UCSD-AML1 (cell line): ENCODE measurements around the gene ZNF534.
"Not testable (repeated sequence)": the region's sequence is repeated elsewhere in the genome, so short reads cannot be mapped to it uniquely, and the experiment has no call there.

Experiments
- DNase-seq: peaks from one replicate; lab custom pipeline; 2025; ENCODE audit not compliant: unreplicated experiment; lab: John Stamatoyannopoulos, UW

The ZNF534 gene

DNA sequence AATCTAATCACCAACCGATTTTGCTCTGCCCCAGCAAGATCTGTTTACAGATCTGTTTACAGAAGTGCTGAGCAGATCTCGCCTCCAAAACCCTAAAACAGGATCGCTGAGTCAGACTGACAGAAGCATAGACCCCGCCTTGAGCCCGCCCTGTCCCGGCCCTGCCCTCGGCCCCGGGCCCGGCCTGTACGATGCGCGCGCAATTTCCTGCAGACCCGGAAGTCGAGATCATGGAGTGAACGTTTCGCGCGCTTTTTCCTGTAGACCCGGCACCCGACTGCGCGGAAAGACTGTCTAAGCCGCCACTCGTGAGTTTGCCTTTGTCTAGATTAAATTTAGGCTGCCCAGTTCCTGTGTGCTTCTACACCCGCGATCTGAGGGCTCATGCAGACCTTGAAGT is at the start of gene ZNF534:
ZNF534 (plus strand) TSS at position 212 of the 400 bp plus-strand sequence. CDS start 2,327 bp downstream, outside the sequence.
- no peak for DNase-seq

DNA sequence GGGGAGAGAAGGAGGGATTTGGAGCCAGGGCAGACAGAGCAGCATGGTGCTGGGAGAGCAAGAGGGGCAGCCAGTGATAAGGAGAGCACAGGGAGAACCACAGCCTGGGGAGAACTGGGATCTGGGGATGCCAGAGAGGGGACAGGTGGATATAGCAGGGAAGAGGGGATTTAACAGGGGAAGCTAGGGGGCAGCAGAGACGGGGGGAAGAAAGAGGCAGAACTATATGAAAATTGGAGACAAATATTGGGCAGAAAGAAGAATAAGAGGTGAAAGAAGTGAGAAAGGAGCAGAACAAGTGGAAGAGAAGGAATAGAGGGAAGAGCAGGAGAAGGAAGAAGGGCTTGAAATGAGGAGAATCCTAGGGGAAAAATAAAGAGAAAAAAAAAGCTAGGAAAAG is 37.8 kb upstream of the ZNF534 start:
- DNase-seq: no peak

DNA sequence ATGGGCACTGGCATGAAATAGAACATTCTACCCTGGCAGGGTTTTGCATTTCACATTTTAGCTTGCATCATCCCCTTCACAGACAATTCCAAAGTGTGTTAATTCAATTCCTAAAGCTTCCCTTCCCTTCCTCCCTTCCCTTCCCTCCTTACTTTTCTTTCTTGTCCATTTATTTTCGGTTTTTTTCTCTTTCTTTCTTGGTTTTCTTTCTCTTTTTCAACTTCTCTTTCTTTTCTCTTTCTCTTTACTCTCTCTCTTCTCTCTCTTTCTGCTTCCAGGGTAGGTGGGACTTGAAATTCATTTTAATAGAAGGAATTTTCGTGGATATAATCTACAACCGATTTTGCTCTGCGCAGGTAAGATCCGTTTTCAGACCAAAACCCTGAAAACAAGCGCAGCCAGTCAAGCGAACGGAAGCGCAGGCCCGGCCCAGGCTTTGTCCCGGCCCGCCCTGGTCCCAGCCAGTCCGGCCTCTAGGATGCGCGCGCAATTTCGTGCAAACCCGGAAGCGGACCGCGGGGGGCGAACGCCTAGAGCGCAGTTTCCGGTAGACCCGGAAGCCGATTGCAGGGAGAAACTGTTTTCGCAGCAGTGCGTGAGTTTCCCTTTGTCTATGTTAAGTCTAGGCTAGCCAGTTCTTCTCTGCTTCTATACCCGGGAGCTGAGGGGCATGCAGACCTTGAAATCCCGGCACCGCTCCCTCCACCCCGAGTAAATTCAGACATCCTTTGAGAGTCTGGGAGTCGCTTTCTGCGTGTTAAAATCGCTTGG is 31.5 kb upstream of the ZNF534 start, which contains the start of gene ZNF528:
ZNF528 (plus strand) TSS at position 540 of the 771 bp plus-strand sequence. CDS start 4,165 bp downstream, outside the sequence.
- DNase-seq: no peak

DNA sequence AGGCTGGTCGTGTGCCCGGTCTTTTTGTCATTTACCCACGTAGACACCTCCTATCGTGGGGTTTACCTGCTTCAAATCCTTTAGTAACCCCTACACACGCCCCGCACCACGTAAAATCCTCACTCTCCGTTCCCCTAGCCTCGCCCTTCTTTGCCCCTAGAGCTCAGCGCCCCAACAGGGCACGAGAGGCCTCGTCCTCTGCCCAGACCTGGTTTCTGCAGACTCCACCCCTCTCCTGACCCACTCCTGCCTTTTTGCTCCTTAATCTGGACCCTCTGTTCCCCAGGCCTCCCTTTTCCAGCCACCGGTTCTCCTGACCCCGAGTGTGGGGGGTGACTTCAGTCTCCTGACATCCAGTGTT is 30.9 kb upstream of the ZNF534 start:
- no peak for DNase-seq

DNA sequence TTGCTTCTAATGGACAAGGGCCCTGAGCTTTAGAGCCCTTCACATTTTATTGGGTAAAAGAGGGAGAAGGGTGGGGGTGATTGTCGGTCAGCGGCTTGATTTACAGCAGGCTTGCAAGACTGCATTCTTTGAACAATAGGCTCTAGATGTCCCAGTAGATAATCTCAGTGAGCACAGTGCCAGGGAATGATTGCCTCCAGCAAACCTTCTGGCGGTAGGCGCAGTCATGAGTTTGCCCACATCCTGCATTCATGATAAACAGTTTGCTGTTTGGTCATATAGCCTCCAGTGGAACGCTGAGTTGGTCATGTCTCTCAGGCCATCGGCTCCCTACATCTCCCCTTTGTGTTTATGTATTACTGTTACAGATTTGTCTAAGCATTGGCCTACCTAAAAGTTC is 18.7 kb upstream of the ZNF534 start:
- no peak for DNase-seq

DNA sequence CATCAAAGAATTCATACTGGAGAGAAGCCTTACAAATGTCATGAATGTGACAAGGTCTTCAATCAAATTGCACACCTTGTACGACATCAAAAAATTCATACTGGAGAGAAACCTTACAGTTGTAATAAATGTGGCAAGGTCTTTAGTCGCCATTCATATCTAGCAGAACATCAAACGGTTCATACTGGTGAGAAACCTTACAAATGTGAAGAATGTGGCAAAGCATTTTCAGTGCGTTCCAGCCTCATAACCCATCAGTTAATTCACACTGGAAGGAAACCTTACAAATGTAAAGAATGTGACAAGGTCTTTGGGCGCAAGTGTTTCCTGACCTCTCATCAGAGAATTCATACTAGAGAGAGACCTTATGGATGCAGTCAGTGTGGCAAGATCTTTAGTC is 13.2 kb upstream of the ZNF534 start:
- DNase-seq: no peak

DNA sequence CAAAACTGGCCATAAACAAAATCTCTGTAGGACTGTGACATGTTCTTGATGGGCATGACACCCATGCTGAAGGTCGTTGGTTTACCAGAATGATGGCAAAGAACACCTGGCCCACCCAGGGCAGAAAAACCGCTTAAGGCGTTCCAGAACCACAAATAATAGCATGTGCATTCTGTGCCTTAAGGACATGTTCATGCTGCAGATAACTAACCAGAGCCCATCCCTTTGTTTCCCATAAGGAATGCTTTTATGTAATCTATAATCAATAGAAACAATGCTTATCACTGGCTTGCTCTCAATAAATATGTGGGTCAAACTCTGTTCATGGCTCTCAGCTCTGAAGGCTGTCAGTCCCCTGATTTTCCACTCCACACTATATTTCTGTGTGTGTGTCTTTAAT is 13.2 kb downstream of the ZNF534 start:
- no peak for DNase-seq

DNA sequence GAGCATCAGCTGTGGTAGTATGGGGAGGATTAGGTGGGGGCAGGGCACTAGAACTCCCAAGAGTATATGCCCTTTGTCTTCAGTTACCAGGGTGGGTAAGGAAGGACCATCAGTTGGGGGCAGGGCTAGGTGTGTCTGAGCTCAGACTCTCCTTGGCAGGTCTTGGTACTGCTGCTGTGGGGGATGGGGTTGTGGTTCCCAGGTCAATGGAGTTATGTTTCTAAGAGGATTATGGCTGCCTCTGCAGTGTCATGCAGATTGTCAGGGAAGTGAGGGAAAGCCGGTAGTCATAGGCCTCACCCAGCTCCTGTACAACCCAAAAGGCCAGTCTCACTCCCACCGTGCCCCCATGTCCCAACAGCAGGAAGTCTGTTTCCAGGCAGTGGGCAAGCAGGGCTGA is 15.6 kb downstream of the ZNF534 start:
- no peak for DNase-seq

DNA sequence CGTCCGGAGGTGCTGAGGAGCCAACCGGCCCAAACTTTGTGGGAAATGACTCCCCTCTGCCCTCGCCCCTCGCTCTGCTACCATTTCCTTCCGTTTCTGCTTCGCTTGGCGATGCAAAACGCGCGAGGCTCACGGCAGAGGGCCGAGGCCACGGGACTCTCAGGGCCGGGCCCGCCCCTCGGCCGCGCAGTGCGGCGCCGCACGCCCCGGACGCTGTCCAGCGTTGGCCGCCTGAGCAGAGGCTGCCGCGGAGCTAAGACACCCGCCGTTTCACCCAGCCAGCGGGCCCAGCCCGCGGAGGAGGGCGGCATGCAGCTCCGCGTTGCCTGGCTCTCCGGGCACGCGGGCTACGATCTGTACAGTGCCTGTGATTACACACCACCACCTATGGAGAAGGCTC is 22.3 kb downstream of the ZNF534 start:
- no peak for DNase-seq

DNA sequence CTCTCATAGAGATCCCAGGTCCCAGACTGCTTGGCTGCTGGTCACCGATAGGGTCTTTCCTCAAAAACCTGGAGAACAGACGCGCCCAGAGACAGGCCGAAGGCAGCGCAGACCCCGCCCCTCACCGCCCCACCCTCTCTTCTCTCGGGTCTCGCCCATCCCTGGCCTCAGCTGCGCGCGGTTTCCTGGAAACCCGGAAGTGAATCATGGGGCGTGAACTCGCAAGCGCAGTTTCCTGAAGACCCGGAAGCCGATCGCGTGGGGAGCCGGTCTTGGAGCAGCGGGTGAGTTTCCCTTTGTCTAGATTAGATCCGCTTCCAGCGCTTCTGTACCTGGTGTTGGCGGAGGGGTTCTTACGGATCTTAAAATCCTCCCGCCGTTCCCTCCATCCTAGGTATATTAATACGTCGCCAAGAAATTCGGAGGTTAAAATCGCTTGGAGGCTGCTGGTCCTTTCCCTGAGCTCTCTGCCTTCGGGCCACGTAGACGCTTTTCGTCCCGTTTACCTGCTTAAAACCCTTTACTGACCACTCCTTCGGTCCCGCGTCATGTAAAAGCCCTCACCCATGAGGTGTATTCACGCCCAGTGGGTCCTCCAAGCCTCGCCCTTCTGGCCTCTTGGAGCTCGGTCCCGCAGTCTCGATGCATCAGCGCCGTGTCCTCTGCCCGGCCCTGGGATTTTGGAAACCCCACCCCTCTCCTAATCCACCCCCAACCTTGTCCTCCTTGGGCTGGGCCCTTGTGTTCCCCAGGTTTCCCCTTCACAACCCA is 24.6 kb downstream of the ZNF534 start, which contains the start of gene ZNF578:
ZNF578 (plus strand) TSS at position 230 of the 771 bp plus-strand sequence. CDS start 48,293 bp downstream, outside the sequence.
- no peak for DNase-seq

DNA sequence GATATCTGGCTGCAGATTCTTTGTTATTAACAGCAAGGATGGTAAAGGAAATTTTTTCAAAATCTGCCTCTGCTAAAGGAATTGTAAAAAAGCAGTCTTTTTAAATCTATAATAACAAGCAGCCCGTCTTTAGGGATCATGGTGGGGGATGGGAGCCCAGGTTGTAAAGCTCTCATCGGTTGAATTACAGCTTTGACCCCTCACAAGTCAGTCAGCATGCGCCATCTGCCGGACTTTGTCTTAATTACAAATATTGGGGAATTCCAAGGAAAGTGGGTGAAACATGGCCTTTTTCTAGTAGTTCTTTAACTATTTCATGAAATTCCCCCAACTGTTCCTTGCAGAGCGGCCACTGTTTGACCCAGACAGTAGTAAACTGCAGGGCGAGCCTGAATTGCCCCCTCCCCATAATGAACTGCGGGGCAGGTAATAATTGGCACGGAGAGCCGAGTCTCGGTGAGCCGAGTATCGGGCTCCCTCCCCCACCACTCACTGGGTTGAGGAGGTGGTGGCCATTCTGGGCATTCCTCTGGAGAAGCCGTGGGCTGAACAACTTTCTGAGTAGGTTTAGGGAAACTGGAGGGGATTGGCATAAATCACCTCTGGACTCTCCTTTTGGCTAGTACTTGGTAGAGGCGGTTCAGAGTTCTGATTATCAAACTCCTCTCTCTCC is 36.0 kb downstream of the ZNF534 start:
- no peak for DNase-seq

DNA sequence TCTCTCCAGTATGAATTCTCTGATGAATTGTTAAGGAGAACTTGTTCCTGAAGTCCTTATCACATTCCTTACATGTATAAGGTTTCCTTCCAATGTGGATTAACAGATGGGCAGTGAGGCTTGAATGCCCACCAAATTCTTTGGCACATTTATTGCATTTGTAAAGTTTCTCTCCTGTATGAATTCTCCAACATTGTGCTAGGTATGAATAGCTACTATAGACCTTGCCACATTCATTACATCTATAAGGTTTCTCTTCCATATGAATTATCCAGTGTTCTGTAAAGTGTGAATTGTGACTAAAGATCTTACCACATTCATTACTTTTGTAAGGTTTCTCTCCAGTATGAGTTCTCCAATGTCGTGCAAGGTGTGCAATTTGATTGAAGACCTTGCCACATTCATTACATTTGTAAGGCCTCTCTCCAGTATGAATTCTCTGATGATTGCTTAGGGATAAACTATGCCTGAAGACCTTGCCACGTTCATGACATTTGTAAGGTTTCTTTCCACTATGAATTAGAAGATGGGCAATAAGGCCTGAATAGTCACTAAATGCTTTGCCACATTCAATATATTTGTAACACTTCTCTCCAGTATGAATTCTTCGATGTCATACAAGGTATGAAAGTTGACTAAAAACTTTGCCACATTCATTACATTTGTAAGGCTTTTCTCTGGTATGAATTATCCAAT is 44.9 kb downstream of the ZNF534 start:
- no peak for DNase-seq

DNA sequence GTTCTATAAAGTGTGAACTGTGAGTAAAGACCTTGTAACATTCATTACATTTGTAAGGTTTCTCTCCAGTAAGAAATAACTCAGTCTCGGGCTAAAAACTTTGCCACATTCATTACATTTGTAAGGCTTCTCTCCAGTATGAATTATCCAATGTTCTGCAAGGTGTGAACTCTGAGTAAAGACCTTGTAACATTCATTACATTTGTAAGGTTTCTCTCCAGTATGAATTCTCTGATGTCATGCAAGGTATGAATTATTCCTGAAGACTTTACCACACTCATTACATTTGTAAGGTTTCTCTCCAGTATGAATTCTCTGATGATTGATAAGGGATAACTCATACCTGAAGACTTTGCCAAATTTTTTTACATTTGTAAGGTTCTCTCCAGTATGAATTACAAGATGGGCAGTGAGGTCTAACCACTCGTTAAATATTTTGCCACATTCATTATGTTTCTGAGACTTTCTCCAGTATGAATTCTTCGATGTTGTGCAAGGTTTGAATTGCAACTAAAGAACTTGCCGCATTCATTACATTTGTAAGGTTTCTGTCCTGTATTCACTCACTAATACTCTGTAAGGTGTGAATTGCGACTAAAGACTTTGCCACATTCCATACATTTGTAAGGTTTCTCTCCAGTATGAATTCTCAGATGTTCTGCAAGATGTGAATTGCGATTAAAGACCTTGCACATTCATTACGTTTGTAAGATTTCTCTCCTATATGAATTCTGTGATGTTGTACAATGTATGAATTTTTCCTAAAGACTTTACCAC is 45.6 kb downstream of the ZNF534 start:
- DNase-seq: no peak

DNA sequence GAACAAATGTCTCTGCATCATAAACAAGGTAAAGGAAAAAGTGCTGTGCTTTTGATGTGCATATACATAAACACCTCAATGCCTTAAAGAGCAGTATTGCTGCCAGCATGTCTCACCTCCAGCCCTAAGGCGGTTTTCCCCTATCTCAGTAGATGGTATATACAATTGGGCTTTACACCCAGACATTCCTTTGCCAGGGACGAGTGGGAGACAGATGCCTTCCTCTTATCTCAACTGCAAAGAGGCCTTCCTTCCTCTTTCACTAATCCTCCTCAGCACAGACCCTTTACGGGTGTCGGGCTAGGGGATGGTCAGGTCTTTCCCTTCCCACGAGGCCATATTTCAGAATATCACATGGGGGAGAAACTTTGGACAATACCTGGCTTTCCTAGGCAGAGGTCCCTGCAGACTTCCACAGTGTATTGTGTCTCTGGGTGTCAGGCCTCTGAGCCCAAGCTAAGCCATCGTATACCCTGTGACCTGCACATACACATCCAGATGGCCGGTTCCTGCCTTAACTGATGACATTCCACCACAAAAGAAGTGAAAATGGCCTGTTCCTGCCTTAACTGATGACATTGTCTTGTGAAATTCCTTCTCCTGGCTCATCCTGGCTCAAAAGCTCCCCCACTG is 55.3 kb downstream of the ZNF534 start:
- DNase-seq: not testable (repeated sequence)

DNA sequence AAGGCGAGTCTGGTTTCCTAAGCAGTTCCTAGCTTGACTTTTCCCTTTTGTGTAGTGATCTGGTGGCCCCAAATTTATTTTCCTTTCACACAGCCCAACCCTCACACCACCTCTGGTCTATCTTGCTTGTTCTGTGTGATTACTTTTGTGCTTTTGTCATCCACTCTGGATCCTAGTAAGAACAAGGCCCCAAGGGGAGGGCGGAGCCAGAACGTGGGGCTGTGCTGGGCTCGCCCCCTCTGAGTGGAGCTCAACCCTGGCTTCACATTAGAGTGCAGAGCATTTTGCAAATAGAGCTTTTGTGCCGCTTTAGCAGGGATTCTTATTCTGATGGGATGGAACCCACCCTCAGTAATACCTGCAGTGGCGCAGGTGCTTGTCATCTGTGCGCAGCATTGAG is 56.1 kb downstream of the ZNF534 start:
- not testable (repeated sequence) for DNase-seq

DNA sequence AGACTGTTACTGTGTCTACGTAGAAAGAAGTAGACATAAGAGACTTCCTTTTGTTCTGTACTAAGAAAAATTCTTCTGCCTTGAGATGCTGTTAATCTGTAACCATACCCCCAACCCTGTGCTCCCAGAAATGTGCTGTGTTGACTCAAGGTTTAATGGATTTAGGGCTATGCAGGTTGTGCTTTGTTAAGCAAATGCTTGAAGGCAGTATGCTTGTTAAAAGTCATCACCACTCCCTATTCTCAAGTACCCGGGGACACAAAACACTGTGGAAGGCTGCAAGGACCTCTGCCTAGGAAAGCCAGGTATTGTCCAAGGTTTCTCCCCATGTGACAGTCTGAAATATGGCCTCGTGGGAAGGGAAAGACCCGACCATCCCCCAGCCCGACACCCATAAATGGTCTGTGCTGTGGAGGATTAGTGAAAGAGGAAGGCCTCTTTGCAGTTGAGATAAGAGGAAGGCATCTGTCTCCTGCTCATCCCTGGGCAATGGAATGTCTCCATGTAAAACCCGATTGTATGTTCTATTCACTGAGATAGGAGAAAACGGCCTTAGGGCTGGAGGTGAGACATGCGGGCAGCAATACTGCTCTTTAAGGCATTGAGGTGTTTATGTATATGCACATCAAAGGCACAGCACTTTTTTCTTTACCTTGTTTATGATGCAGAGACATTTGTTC is 56.8 kb downstream of the ZNF534 start:
- DNase-seq: not testable (repeated sequence)

DNA sequence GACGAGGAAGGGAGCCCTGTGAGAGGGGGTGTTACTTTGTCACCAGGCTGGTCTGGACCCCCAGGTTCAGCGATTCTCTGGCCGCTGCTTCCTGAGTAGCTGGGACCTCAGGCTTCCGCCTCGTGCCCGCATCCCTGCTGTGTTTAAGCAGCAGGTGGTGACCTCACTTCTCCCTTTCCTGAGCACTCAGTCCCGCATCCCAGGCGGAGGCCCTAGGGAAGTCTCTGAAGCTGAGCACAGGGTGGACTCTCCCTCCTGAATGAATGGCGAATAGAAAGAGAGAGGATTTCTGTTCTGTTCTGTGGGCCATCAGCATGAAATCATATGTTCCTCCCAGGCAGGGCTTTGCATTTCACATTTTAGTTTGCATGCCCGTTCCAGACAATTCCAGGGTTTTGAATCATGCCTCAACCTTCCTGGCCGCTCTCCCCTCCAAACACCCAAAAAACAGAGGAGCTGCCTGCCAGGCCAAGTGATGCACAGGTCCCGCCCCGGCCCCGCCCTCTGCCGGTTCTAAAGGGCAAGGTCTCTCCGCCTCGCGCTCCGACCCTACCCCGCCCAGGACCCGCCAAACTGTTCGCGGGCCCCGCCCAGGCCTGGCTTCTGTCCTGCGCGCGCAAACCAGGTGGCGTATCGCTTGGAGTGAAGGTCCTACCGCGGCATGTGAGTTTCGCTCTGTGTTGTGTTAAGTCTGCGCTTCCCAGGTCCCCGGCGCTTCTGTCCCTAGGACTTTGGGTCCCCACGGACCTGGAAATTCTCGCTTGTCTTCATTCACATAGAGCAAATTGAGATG is 63.4 kb downstream of the ZNF534 start:
- no peak for DNase-seq

DNA sequence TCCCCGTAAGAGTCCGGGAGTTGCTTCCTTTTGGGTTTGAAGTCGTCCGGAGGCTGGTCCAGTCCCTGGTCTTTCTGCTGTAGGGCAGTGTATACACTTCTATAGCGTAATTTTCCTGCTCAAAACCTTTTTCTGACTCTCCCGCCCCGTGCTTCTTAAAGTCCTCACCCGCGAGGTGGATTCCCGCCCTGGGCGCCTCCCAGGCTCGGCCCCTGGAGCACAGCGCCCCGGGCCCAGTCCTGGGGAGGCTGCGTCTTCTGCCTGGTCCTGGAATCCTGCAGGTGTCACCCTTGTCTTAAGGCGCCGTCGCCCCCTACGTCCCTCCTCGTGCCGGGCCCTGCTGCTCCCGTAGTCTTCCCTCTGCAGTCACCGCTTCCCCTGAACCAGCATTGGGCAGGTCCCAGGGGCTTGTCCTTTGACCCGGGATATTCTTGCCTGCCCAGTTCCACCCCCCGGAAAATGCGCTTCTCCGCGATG is 64.1 kb downstream of the ZNF534 start:
- no peak for DNase-seq
